ENCODE data around the gene ANHX. TPM values are rescaled to one million over a fixed set of nuclear protein-coding genes. Genes with fewer than 3 reads are reported as not detected.

Gene ANHX
- total and polyA plus RNA-seq, 7 donors = not detected

DNA sequence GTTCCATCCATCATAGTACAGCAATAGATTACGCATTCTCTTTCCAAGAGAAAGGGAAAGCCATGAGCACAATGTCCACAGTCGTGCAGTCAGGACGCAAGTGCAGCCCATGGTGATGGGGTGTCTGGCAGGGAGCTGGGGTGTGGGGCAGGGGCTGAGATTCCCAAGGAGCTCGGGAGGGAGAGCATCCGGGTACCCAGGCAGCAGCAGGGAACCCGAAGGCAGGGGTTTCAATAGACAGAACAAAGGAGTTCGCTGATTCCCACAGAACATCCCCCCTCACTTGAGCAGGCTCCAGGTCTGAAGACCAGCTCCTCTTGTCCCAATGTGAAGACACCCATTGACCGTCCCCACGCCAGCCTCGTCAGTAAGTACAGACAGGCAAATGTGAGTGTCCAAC lies 13.5 kb downstream of the ANHX start:
- intact Hi-C loops (cut with DNase I) = no loop called here
- WGBS, 2 donors = 88 to 89% methylated on average over 10 of the region's 10 CpGs
- TF ChIP-seq, protein P1, sequence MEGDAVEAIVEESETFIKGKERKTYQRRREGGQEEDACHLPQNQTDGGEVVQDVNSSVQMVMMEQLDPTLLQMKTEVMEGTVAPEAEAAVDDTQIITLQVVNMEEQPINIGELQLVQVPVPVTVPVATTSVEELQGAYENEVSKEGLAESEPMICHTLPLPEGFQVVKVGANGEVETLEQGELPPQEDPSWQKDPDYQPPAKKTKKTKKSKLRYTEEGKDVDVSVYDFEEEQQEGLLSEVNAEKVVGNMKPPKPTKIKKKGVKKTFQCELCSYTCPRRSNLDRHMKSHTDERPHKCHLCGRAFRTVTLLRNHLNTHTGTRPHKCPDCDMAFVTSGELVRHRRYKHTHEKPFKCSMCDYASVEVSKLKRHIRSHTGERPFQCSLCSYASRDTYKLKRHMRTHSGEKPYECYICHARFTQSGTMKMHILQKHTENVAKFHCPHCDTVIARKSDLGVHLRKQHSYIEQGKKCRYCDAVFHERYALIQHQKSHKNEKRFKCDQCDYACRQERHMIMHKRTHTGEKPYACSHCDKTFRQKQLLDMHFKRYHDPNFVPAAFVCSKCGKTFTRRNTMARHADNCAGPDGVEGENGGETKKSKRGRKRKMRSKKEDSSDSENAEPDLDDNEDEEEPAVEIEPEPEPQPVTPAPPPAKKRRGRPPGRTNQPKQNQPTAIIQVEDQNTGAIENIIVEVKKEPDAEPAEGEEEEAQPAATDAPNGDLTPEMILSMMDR (IDR thresholded peaks at IDR 0.05) = no peak
- TF ChIP-seq POLR2A (IDR thresholded peaks at IDR 0.05) = no peak
- TF ChIP-seq POLR2AphosphoS5 (IDR thresholded peaks at IDR 0.05) = no peak
- TF ChIP-seq EP300 (IDR thresholded peaks at IDR 0.05) = no peak
- Histone ChIP-seq H3K27ac (no peak overlapping the region), H3K4me3 (no peak overlapping the region), H3K4me1 (no peaks in the 10 kb centered on the region), H3K36me3 (no peaks in the 10 kb centered on the region), H3K9me3 (peaks cover 0 to 36% (median 7%) of the 10 kb centered on the region in 4 donors), H3K27me3 (no peaks in the 10 kb centered on the region)
- no peak for DNase-seq

DNA sequence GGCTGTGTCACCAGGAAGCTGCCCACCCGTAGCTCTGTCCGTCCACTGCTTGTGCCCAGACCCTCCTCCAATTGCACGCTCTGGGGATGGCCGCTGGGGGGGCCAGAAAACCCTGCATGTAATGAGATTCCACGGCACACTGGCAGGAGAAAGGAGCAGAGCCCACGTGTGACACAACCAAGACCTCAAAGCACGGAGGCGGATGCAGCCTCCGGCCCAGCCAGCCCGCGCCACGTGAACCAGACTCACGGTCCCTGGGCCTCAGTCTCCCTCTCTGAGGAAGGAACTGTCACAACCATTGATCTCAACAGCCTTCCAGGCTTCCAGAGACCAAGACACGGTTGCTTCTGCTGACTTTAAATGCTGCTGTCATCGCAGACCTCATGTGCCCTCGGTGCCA lies 14.4 kb downstream of the ANHX start:
- TF ChIP-seq EP300 (IDR thresholded peaks at IDR 0.05) = no peak
- Histone ChIP-seq H3K9me3 (peaks cover 0 to 45% (median 9%) of the 10 kb centered on the region in 4 donors), H3K36me3 (no peaks in the 10 kb centered on the region), H3K4me3 (no peak overlapping the region), H3K27ac (no peak overlapping the region), H3K27me3 (no peaks in the 10 kb centered on the region), H3K4me1 (no peaks in the 10 kb centered on the region)
- no peak for DNase-seq
- intact Hi-C loops (cut with DNase I) = no loop called here
- 86 to 87% methylated on average over 16 of the region's 16 CpGs for WGBS, 2 donors

DNA sequence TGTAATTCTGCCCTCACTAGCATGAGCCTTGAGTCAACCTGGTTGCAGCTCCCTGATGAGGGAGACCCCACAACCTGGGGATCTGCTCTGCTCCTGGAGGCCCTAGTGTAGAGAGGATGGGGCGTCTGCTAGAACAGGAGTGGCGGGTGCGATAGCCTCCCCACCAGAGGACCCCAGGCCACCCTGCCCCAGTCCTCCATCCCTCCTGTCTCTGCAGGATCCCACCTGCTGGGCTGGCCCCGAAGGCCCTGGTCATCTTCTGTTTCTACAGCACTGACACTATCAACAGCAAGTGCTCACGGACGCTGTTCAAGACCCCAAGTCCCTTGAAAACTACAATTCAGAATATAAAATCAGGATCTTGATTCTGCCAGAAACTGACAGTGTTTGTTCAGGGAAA lies 15.2 kb downstream of the ANHX start:
- TF ChIP-seq EP300 (IDR thresholded peaks at IDR 0.05) = no peak
- TF ChIP-seq POLR2AphosphoS5 (IDR thresholded peaks at IDR 0.05) = no peak
- TF ChIP-seq, protein P1 (IDR thresholded peaks at IDR 0.05) = no peak
- no peak for TF ChIP-seq POLR2A (IDR thresholded peaks at IDR 0.05)
- intact Hi-C loops (cut with DNase I) = no loop called here
- WGBS, 2 donors = 86 to 92% methylated on average over 6 of the region's 6 CpGs

DNA sequence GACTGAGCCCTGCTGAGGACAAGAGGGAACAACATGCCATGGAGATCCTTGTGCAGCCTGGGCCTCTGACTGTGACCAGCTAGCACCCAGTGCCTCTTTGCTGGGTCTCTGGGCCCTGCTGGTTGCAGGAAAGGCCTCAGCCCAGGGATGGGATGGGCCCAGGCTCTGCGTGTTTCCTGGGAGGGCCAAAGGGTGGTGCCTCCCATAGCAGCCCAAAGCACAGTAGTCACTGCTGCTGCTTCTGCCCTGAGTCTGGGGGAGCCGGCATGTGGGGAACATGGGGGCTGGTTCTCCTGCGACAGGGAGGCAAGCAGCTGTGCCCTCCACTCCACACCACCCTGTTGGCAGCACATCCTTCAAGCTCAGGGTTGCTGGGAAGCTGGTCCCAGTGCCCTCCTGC lies 18.5 kb downstream of the ANHX start:
- no peak for DNase-seq
- TF ChIP-seq POLR2AphosphoS5 (IDR thresholded peaks at IDR 0.05) (no peak), POLR2A (IDR thresholded peaks at IDR 0.05) (no peak), EP300 (IDR thresholded peaks at IDR 0.05) (no peak)
- TF ChIP-seq, protein P1 (IDR thresholded peaks at IDR 0.05) = no peak
- intact Hi-C loops (cut with DNase I) = no loop called here
- WGBS, 2 donors = 83 to 84% methylated on average over 3 of the region's 3 CpGs
- Histone ChIP-seq H3K27ac (no peak overlapping the region), H3K9me3 (peaks cover 7 to 48% (median 40%) of the 10 kb centered on the region in 4 donors), H3K4me3 (no peak overlapping the region), H3K27me3 (no peaks in the 10 kb centered on the region), H3K36me3 (no peaks in the 10 kb centered on the region), H3K4me1 (no peaks in the 10 kb centered on the region)

More for the DNA sequence above, 15.2 kb downstream of the ANHX start:
- no peaks in the 10 kb centered on the region for H3K27me3 ChIP-seq
- peaks cover 0 to 48% (median 14%) of the 10 kb centered on the region in 4 donors for H3K9me3 ChIP-seq
- no peaks in the 10 kb centered on the region for H3K36me3 ChIP-seq
- H3K4me1 ChIP-seq = no peaks in the 10 kb centered on the region
- no peak for DNase-seq
- no peak overlapping the region for H3K4me3 ChIP-seq
- no peak overlapping the region for H3K27ac ChIP-seq

DNA sequence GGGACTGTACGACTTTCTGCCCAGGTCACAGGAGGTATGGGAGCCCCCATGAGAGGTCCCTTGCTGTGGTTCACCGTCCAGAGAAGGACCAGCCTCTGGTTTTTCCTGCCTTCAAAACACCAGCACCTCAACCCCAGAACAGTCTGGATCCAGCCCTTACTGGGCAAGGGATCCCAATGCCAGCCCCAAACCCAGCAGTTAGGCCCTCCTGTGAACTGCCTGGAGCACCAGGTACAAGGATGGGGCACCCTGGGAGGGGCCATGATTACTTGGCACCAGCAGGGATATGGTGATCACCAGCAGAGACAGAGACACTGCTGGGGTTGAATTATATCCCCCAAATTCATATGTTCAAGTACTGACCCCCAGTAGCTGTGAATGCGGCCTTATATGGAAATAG lies 20.0 kb downstream of the ANHX start:
- H3K9me3 ChIP-seq = peaks cover 15 to 59% (median 45%) of the 10 kb centered on the region in 4 donors
- H3K27me3 ChIP-seq = no peaks in the 10 kb centered on the region
- WGBS, 2 donors = 89% methylated on average over 3 of the region's 3 CpGs
- no peak overlapping the region for H3K27ac ChIP-seq
- H3K4me1 ChIP-seq = no peaks in the 10 kb centered on the region
- intact Hi-C loops (cut with DNase I) = no loop called here
- no peak for DNase-seq
- H3K36me3 ChIP-seq = no peaks in the 10 kb centered on the region
- TF ChIP-seq POLR2A (IDR thresholded peaks at IDR 0.05) = no peak
- TF ChIP-seq EP300 (IDR thresholded peaks at IDR 0.05) = no peak
- TF ChIP-seq, protein P1 (IDR thresholded peaks at IDR 0.05) = no peak
- no peak for TF ChIP-seq POLR2AphosphoS5 (IDR thresholded peaks at IDR 0.05)
- no peak overlapping the region for H3K4me3 ChIP-seq
